IPS-18c (cell line): ENCODE measurements around the gene GALNTL6.

Source experiments
- H3K4me3 ChIP-seq: 2 replicates; pipeline ENCODE4 v1.7.0; 2013; ENCODE audit warnings: low read depth, mild to moderate bottlenecking, low read length, moderate library complexity; ENCODE audit not compliant: insufficient read depth
- H3K9me3 ChIP-seq: one replicate; pipeline ENCODE4 v1.6.1; 2013; ENCODE audit warnings: mild to moderate bottlenecking, low read length, moderate library complexity; ENCODE audit not compliant: control insufficient read depth, insufficient read depth

The GALNTL6 gene

DNA sequence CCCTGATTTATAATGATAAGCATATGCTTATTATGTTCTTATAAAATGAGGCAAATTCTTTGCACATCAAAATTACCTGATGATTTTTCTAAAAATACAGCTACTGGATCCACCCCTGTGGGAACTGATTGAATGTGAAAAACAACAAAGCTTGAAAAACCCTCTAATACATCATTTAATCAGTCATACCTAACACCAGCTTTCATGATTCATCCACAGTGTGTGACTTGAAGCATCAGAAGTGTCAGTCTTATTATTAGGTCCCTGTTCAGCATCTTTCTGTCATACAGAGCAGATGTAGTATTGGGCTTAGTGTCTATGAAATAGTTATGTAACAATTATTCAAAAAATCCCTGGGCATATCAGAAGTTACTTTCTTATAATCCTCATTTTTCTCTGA lies 684.1 kb downstream of the GALNTL6 start:
- Histone ChIP-seq H3K4me3 (no peak overlapping the region), H3K9me3 (no peaks in the 10 kb centered on the region)

DNA sequence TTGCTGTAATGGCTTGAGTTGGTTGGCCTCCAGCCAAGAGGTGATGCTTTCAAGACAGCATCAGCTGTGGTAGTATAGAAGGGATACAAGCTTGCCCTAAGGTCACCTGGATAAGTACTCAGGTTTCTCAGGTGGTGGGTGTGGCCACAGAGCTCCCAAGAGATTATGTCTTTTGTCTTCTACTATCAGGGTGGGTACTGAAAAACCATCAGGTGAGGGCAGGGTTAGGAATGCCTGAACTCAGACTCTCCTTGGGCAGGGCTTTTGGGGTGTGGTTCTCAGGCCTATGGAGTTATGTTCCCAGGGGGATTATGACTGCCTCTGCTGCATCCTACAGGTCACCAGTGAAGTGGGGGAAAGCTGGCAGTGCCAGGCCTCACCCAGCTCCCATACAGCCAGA lies 700.8 kb downstream of the GALNTL6 start:
- no peaks in the 10 kb centered on the region for H3K9me3 ChIP-seq
- H3K4me3 ChIP-seq = no peak overlapping the region

DNA sequence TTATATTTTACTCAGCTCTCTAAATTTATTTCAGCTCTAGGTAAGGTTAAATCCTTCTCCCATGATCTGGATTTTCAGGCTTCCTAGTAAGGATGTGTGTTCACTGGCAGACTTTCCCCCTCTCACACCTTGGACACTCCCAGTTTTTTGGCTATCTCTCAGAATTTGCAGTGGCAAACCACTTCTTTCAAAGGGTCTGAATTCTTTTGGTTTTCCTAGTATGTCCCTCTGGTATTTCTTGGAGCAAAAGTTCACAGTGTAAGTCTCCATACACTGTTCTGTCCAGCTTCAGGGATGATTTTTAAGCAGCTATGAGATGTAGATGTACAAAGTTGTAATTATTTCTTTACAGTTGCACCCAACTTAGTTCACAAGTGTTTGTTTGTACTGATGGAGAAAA lies 701.6 kb downstream of the GALNTL6 start:
- H3K9me3 ChIP-seq = no peaks in the 10 kb centered on the region
- H3K4me3 ChIP-seq = no peak overlapping the region

DNA sequence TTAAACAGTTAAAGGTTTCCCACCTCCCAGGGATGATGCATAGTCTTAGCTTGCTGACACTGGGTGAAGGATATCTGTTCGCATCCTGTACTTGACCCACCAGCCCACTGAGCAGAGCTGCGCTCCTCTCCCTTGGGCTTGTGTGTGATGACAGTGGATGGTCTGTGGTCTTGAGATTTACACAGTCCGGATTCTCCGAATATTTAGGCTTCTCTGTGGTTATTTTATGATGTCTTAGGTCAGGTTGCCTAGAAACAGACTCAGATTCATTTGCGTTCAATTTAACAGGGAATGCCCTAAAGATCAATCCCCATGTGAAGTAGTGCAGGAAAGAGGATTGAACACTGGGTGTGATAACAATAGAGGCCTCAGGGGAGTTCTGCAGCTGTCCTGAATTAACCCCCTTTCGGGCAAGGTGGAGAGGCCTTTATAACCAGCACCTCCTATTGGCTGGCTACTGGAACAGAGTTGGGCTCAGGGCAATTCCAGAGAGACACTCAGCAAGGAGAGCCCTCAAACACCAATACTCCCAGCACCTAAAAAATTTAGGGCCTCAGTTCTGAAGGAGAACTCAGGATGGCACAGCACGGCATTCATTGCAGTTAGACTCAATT lies 702.2 kb downstream of the GALNTL6 start:
- no peak overlapping the region for H3K4me3 ChIP-seq
- no peaks in the 10 kb centered on the region for H3K9me3 ChIP-seq

DNA sequence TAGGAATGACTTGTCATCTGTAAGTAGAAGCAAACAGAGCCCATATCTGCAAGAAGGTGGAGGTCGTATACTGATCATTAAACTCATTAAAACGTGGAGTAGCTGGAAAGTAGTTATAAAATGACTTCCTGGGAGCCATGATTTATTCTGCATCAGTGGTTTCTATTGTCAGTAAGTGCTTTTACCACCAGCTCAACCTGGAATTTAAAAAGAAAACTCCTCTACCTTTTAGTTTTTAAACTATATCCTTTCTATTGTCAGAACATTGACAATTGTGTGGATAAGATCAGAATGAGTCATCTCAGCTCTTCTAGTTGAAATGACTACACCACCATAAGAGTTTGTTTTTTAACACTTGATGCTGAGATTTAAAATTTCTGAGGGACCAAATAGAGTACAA lies 704.2 kb downstream of the GALNTL6 start:
- no peak overlapping the region for H3K4me3 ChIP-seq
- H3K9me3 ChIP-seq = no peaks in the 10 kb centered on the region

DNA sequence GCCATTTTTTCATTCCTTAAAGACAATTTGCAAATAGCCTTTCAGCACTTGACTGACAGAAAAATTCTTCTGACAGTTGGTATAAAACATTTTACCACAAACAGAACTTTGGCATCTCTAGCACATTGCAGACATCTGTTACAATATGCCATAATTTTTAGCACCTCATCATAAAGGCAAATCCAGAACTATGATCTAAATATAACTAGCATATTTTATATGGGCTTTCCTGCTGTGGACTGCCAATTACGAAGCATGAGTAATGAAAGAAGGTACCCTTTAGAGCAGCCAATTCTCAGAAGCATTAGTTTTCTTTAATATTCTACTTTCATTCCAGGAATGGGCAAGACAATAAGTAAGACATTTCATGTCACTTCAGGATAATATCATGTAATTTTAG lies 708.0 kb downstream of the GALNTL6 start:
- Histone ChIP-seq H3K4me3 (no peak overlapping the region), H3K9me3 (no peaks in the 10 kb centered on the region)

DNA sequence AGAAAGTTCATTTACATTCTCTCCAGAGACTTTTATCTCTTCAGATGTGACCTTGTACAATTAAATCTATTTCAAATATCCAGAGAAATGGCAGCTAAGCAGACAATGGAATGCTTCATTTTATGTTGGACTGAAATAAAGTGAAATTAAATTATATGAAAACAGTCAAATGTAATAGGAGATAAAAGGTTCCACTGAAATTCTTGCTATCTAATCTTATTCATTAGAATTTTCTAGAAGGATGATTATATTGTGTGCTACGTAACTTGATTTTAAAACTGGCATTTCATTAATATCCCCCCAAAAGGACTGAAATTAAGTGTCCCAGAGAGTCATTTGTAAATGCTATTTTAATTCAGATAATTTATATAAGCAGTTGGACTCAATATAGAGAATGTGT lies 708.5 kb downstream of the GALNTL6 start:
- Histone ChIP-seq H3K4me3 (no peak overlapping the region), H3K9me3 (no peaks in the 10 kb centered on the region)

DNA sequence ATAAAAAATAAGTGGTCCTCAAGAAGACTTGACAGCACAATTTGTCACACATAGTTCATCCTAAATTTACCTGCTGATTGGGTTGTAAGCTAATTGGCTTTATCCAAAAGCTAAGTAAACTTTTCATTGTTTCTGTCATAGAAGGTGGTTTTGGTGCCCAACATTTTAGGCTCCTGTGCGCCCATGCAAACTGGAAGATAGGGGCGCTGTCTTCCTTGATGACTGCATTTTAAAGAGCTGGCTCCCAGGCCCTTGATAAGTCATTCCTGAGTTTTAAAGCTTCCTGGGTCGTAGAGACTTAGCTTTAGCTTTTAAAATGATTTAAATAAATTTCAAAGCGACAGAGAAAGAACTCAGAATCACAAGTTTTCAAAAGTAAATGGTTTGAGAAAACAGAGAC lies 730.0 kb downstream of the GALNTL6 start:
- no peak overlapping the region for H3K4me3 ChIP-seq

DNA sequence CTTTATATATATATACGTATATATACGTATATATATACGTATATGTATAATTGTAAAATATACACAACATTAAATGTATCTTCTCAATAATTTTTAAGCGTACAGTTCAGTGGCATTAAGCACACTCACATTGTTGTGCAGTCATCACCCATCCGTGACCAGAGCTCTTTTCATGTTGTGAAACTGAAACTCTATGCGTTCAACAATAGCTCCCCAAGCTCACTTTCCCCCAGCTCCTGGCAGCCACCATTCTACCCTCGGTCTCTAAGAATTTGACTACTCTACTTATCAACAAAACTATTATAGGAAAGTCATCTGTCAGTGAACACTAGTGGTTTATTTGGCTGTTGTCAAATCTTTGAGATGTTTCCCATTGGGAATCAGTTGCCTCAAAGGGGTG lies 733.6 kb downstream of the GALNTL6 start:
- H3K9me3 ChIP-seq = no peaks in the 10 kb centered on the region
- no peak overlapping the region for H3K4me3 ChIP-seq

More for the DNA sequence above, 730.0 kb downstream of the GALNTL6 start:
- H3K9me3 ChIP-seq = no peaks in the 10 kb centered on the region

DNA sequence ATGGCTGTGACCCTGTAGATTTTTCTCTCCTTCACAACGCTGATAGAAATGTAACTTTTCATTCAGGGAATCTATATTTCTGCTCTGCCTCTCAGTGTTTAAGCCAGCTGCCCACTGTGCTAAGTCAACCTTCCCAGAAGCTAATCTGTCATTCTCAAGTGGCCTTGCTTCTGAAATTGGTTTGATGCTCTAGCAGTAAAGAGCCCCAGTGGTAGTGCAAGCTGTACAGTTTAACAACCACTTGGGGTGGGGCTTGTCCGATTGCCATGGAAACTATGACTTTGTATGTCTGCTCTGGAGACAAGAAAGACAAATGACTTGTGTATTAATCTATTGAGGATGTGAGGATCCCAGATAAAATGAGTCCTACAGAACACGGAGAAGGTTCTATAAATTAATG lies 734.5 kb downstream of the GALNTL6 start:
- Histone ChIP-seq H3K9me3 (no peaks in the 10 kb centered on the region), H3K4me3 (no peak overlapping the region)

DNA sequence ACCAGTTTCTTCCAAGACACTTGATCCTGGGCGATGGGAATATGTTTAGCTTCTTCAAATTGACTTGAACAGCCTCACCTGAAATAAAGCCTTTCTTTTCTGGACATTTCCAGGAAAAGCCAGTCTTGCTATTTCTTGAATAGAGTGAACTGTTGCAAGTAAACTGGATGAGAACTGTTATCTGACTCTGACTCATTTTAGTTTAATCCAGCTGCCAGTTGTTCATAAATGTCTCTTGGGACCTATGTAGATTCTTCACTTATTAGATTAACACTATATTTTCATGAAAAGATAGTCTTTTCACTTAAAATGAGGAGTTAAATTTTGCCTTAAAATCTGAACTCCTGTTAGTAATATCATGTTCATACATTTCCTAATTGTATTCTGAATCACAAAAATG lies 740.0 kb downstream of the GALNTL6 start:
- Histone ChIP-seq H3K4me3 (no peak overlapping the region), H3K9me3 (no peaks in the 10 kb centered on the region)

DNA sequence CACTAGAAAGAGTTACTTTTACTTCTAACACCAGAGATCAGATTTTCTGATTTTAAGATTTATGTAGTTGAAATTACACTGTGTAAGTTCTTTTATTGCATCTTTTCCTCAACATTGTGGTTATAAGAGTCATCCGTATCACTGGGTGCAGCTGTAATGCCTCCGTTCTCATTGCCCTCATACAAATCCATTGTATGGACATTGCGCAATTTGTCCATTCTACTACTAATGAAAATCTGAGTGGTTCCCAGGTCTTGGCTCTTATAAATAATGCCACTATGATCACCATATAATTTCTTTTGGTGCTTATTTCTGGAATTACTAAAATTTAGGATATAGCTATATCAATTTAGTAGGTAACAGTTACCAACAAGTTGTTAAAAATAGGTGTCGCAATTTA lies 741.4 kb downstream of the GALNTL6 start:
- no peak overlapping the region for H3K4me3 ChIP-seq

DNA sequence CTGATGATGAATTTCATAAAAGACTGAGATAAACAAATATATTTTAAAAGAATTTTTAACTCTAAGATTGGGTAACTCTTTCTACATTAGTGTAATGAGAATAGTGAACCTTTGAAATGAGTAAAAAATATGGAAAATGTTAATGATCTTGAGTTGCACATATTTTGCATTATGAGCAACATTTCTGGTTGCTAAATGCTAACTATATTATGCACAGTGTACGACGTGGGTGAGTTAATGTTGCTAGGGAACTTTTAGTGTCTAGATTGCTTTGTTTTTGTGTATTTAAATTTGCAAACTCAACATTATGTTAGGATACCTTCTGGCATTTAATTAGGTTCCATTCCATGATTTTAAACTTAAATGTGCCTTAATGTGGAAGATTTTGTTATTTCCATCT lies 742.5 kb downstream of the GALNTL6 start:
- no peaks in the 10 kb centered on the region for H3K9me3 ChIP-seq

More for the DNA sequence above, 741.4 kb downstream of the GALNTL6 start:
- no peaks in the 10 kb centered on the region for H3K9me3 ChIP-seq

DNA sequence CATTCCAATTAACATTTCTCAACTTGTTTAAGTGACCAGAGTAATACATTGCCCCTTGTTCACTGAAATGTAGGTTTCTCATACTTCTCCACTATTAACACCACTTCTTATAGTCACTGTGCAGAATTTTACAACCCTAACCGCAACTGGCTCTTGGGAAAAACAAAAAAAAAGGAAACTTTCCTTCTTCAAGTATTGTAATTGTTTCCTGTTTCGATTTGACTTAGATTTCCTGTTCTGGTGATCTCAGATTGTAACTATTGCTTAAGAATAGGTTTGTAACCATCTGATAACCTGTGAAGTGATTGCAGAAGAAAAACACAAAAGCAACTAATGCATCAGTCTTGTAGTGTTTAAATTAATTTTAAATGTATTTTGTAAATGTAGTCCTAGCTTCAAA lies 760.7 kb downstream of the GALNTL6 start:
- H3K4me3 ChIP-seq = no peak overlapping the region
- no peaks in the 10 kb centered on the region for H3K9me3 ChIP-seq

More for the DNA sequence above, 742.5 kb downstream of the GALNTL6 start:
- H3K4me3 ChIP-seq = no peak overlapping the region

DNA sequence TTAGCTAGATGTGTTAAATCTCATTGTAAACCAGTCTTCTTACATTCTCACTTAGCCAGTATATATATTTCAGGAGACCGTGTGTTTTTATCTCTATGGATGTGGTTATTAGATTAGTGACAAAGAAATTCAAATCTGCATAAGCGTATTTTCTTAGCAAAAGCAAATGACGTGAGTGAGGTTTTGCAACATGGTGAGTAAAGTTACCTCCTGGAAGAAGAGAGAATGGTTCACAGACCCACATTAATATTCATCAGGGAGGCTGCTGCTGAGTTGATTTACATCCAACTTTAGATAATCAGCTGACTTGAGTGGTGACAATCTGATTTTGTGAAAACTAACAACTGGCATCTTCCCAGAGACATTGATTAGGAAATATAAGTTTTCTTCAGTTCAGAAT lies 765.5 kb downstream of the GALNTL6 start:
- no peak overlapping the region for H3K4me3 ChIP-seq
- no peaks in the 10 kb centered on the region for H3K9me3 ChIP-seq

DNA sequence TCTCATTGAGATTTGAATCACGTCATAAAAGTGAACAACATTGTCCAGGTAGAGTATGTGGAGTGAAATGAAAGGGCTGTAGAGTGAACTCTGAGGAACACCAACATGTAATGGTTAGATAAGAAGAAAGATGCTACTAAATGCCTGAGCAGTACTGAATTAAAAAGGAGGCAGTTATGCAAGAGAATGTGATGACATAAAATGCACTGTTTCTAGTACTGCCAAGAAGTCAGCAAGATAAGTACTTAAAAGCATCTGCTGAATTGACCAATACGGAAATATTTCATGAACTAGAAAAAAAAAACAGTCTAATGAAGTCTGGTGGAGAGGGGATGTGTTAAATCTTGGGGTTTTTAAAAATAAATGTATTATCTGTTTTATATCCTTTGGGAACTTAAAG lies 771.6 kb downstream of the GALNTL6 start:
- no peak overlapping the region for H3K4me3 ChIP-seq
- H3K9me3 ChIP-seq = no peaks in the 10 kb centered on the region

DNA sequence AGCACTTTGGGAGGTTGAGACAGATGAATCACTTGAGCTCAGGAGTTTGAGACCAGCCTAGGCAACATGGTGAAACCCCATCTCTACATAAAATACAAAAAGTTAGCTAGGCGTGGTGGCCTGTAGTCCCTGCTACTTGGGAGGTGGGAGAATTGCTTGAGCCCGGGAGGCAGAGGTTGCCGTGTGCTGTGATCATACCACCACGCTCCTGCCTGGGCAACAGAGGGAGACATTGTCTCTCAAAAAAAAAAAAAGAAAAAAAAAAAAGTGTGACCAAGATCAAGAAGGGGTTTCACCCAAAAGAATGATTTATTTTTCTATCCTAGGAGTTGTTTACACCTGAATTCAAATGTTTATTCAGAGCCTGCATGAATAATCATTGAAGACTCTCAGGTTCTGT lies 783.0 kb downstream of the GALNTL6 start:
- H3K4me3 ChIP-seq = no peak overlapping the region
- H3K9me3 ChIP-seq = no peaks in the 10 kb centered on the region

DNA sequence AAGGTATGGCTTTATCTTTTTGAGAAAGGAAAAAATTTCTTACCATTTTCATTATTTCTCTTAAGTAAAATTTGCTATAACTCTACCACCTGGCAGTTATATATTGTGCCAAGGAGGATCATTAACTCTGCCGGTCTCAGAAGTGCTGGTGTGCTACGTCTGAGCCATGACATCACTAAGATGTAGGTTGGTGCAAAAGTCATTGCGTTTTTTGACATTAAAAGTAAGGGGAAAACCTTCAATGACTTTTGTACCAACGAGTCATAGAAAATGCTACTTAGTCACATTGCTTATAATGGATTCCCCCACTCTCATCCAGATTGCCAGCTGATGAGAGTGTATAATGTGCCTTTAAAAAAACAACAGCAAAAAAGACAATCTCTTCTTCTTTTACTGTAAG lies 786.4 kb downstream of the GALNTL6 start:
- H3K4me3 ChIP-seq = no peak overlapping the region
- H3K9me3 ChIP-seq = no peaks in the 10 kb centered on the region

DNA sequence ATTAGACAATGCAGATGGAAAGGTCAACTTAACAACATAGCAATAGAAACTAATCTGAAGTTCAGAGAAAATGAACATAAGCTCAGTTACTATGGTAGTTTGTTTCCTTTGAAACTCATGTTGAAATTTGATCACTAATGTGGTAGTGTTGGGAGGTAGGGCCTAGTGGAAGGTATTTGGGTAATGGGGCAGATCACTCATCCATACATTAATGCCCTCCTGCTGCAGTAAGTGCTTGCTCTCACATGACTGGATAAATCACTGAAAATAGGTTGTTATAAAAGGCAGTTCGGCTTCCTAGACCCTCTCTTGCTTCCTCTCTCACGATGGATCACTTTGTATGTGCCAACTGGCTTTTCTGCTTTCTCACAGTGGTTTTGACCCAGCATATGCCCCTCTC lies 788.0 kb downstream of the GALNTL6 start:
- Histone ChIP-seq H3K9me3 (no peaks in the 10 kb centered on the region), H3K4me3 (no peak overlapping the region)
